Measurements from ENCODE around the gene CREB5.

DNA sequence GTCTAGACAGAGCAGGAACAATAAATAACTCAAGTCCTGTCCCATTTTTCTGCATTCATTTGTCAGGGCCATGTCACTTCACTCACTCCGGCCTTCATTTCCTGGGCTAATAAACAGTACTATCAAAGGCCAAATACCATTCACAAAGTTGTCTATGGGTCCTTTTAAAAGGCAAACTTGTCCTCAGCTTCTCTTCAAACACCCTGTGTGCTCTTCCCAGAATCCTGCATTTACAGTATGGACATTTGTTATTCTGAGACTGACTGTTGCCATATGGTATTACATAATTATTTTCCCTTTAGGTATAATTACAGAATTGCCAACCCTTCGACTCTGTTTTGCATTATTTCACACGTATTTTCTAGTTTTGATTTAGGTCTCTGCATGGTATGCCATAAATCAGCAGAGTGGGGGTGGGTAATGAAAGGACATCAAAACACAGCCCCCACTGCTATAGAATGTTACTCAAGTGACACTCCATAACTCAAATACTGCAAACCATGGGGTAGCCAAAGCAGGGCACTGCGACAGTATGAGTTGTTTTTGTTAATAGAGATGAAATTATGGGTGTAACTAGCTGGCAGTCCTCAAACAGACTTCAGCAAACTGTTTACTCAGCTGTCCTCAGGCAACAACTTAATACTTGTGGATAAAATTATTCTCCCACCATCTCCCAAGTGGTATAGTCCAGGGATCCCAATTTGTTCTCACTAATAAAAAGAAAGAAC, 362.1 kb downstream of the CREB5 start:
- TF ChIP-seq ZNF274 (CRISPR knock-in tag; IDR thresholded peaks at IDR 0.05) (no peak), HMG20B (CRISPR knock-in tag; conservative IDR thresholded peaks at IDR 0.05) (no peak), KAT7 (CRISPR knock-in tag; IDR thresholded peaks at IDR 0.05; ENCODE audit: borderline replicate concordance) (no peak), NFYC (CRISPR knock-in tag; IDR thresholded peaks at IDR 0.05) (no peak)
- TF ChIP-seq, protein P1, sequence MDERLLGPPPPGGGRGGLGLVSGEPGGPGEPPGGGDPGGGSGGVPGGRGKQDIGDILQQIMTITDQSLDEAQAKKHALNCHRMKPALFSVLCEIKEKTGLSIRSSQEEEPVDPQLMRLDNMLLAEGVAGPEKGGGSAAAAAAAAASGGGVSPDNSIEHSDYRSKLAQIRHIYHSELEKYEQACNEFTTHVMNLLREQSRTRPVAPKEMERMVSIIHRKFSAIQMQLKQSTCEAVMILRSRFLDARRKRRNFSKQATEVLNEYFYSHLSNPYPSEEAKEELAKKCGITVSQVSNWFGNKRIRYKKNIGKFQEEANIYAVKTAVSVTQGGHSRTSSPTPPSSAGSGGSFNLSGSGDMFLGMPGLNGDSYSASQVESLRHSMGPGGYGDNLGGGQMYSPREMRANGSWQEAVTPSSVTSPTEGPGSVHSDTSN (CRISPR knock-in tag; IDR thresholded peaks at IDR 0.05) = no peak
